WTC11 (cell line): ENCODE results near the gene HKDC1.

ENCODE experiments used
- ATF6 ChIP-seq: sonication (generic); formaldehyde crosslinking; IDR thresholded peaks from 2 replicates; pipeline ENCODE4 v1.8.1; 2023; ENCODE audit warnings: mild to moderate bottlenecking, missing genetic modification reagents
- CBFB ChIP-seq: sonication (generic); formaldehyde crosslinking; IDR thresholded peaks from 2 replicates; pipeline ENCODE4 v1.8.1; 2022; ENCODE audit warnings: mild to moderate bottlenecking, low read depth, missing genetic modification reagents
- CTCF ChIP-seq: fragments of 200-600 bp; IDR thresholded peaks from 2 replicates; pipeline ENCODE4 v1.8.0; 2022; ENCODE audit warnings: antibody characterized with exemption
- ESRRA ChIP-seq: sonication (generic); formaldehyde crosslinking; IDR thresholded peaks from 2 replicates; pipeline ENCODE4 v1.8.1; 2022; ENCODE audit warnings: mild to moderate bottlenecking, missing genetic modification reagents, borderline replicate concordance
- FOXP1 ChIP-seq: sonication (generic); formaldehyde crosslinking; IDR thresholded peaks from 2 replicates; pipeline ENCODE4 v1.8.0; 2022; ENCODE audit warnings: missing genetic modification reagents, mild to moderate bottlenecking, moderate library complexity, borderline replicate concordance
- IRF1 ChIP-seq: sonication (generic); formaldehyde crosslinking; IDR thresholded peaks from 2 replicates; pipeline ENCODE4 v1.8.0; 2023; ENCODE audit warnings: missing genetic modification reagents
- ZBTB43 ChIP-seq: sonication (generic); formaldehyde crosslinking; IDR thresholded peaks from 2 replicates; pipeline ENCODE4 v1.8.1; 2023; ENCODE audit warnings: mild to moderate bottlenecking, missing genetic modification reagents
- ZNF416 ChIP-seq: fragments of 250-450 bp; sonication (Bioruptor Pico); IDR thresholded peaks from 2 replicates; pipeline ENCODE4 v1.9.0; 2021; ENCODE audit warnings: mild to moderate bottlenecking, inconsistent platforms

- no peak for TF ChIP-seq IRF1
- TF ChIP-seq ZNF416 (CRISPR knock-in tag), result no peak
- no peak for TF ChIP-seq CTCF
- TF ChIP-seq ATF6 (CRISPR knock-in tag), result no peak
- no peak for TF ChIP-seq FOXP1 (CRISPR knock-in tag)
- TF ChIP-seq CBFB, result no peak
- TF ChIP-seq ZBTB43, result no peak
- no peak for TF ChIP-seq ESRRA (CRISPR knock-in tag)
Measured at GRCh38 chr10:69228151-69228550, 8.0 kb downstream of the HKDC1 start.
